Measurements from ENCODE around the gene FBLN5.
"Not testable (repeated sequence)": the region's sequence is repeated elsewhere in the genome, so short reads cannot be mapped to it uniquely, and the experiment has no call there.

The FBLN5 gene

DNA sequence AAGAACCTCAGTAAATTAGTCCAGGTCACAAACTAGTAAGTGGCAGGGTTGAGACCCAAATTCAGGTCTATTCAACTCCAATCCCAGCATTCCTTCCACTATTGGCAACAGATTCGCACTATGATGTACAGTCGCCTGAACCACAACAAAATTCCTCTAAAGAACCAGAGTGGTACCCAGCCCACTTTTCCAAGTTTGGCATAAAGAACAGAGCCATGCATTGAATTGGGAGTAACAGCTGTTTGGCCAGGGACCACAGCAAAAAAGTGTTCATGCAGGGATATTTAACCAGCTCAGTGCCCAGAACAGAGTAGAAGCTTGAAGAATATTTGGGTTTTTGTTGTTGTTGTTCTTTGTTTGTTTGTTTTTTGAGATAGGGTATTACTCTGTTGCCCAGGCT lies 89.9 kb downstream of the FBLN5 start:
- DNase-seq: no peak

- DNase-seq: no peak
Observed at GRCh38 chr14:91854327-91854934, 93.1 kb downstream of the FBLN5 start.

- no peak for DNase-seq
Observed at GRCh38 chr14:91851563-91851962, 95.9 kb downstream of the FBLN5 start.

DNA sequence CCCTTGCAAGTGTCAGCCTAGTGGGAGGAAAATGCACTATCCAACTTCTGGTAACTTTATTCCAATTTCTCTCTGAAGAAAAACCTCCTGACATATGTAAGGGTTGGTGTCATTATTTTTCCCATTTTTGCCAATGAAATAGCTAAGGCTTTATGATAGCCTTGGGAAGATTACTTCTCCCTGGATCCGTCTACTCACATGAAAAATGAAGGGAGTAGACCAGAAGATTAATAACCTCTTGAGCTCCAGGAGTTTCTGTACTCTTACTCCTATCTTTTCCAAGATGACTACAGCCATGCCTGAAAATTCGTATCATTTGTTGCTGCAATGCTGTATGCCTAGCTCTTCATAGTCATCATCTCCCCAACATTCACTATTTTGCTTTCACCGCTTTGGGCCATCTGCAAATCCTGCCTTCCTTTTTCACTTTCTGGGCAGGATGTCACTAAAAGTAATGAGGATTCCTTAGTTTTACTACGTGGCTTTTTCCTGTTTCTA lies 98.9 kb downstream of the FBLN5 start:
- DNase-seq: no peak

GRCh38 chr14:91847693-91848092 lies 99.8 kb downstream of the FBLN5 start:
- DNase-seq: no peak

DNA sequence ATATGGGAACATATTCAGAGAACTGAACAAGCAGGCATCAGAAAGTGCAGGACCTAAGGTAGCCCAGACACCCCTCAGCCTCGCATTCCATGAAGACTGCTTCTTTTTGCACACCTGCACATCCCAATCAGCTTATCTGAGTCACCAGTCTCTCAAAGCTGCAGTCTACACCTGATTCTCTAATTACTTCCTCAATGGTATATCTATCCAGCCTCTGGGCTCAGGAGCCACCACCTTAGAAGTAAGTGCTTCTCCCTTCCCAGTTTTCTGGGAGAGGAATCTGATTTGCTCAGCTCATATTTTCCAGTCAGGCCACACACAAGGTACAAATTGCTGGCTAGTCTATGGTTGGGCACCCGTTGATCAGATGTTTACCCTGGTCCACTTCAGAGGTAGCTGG lies 101.8 kb downstream of the FBLN5 start:
- DNase-seq: no peak

GRCh38 chr14:91845056-91845455 lies 102.4 kb downstream of the FBLN5 start:
- DNase-seq: not testable (repeated sequence)

GRCh38 chr14:91844029-91844428 lies 103.5 kb downstream of the FBLN5 start:
- no peak for DNase-seq

DNA sequence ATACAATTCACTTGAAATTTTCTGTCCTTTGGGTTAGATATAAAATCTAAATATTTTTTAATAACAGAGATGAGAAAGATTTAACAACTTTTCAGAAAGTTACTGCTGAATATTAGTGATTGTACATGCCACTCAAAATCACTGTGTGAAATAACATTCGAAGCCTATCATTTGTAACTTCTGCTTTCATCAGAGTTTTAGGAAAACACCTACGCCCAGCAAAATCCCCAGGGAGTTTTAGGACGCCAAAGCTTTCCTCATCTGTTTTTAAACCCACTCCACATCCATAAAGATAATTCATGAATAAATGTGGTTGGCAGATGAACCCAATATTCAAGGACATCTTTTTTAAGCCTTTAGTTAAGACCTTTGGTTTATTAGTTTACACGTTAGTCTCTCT lies 104.1 kb downstream of the FBLN5 start:
- no peak for DNase-seq

- no peak for DNase-seq
Observed at GRCh38 chr14:91841065-91841464, 106.4 kb downstream of the FBLN5 start.

DNA sequence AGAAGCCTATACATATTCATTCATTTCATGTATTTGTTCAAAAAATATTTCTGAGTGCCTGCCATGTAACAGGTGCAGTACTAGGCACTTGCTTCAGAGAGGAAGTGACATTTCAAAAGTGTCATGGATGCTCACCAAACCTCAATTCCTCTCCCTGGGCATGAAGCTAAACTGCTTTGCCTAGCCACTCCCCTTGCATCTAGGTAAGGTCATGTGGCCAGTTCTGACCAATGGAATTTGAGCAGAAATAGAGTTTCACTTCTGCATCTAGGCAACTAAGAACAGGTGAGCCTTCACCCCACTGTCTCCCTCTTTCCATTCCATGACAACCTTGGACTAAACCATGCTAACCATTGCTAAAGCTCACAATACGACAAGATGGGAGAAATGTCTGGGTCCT lies 107.7 kb downstream of the FBLN5 start:
- DNase-seq: no peak

GRCh38 chr14:91837076-91837475 lies 110.4 kb downstream of the FBLN5 start:
- no peak for DNase-seq

- peak; percentile 36 for DNase-seq
Observed at GRCh38 chr14:91835920-91836843, 111.3 kb downstream of the FBLN5 start.

DNA sequence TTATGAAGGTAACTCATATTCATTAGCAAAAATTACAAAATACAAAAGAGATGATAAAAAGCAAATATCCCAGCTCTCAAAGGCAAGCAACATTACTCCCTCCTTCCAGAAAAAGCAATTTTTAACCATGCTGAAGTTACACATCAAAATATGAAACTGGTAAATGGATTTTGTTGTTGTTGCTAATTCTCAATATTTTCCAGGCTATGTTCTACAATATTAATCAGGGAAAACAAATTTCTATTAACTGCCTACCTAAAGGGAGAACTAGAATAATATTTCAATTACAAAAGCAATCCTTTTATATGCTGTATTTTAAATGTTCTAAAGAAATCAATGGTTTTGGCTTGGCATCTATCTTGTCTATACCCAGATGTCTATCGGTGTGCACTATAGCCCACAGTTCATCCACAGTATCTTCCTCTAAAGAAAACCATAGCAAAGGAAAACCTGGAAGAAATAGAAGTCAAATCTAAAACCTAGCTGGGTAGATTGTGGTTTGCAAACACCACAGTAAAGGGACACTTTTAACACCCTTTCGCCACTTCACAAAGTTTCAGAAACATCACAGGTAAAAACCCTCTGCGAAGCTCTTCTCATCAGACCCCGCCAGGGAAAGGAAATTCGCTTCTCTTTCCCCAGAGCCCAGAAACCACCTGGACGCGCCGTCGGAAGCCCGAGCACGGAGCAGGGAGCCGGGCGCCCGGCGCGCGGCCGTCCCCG lies 112.1 kb downstream of the FBLN5 start:
- no peak for DNase-seq

- DNase-seq: no peak
Observed at GRCh38 chr14:91834571-91834970, 112.9 kb downstream of the FBLN5 start.

GRCh38 chr14:91831337-91831736 lies 116.2 kb downstream of the FBLN5 start:
- no peak for DNase-seq

DNA sequence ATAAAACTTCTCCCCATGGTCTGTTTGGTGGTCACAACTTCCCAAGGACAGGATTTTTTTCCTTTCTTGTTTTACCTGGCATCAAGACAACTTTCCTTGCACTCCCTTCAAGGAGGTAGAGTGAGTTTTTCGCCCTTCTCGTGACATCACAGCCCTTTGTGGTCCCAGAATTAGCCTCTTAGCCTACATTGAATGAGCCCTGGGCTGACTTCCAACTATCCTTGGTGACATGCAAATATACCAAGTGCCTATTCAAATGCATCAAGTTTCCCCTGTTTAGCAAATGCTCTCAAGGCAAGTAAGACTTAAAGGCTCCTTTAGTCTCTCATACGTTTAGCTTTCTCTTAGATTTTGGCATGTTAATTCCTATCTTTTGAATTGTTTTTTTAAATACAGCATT lies 116.7 kb downstream of the FBLN5 start:
- peak; percentile 56 for DNase-seq

GRCh38 chr14:91829511-91829910 lies 118.0 kb downstream of the FBLN5 start:
- no peak for DNase-seq

DNA sequence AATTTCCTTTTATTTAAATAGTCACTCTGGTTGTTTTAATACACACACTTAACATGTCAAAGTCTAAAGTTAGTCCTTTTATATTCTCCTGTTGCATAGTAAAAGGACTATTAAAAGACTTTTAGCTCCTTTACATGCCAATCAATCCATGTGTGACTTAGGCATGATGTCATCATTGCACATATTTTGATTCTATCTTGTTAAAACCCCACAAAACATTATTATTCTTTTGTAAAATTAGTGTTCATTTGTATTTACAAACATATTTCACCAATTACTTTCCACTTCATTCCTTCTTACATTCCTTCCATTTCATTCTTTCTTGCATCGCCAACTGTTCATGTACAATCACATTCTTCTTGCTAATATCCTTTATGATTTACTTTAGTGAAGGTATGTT lies 119.7 kb downstream of the FBLN5 start:
- DNase-seq: no peak

Data from NCI-H1092 (cell line).